ENCODE measurements around the gene PNKD. TPM values are rescaled to one million over a fixed set of nuclear protein-coding genes. Genes with fewer than 3 reads are reported as not detected.

Gene PNKD
- total RNA-seq, 4 donors from 2014 or later, result 33.4 to 66.4 (median 49.4) TPM

GRCh38 chr2:218256612-218257350, 13.5 kb upstream of the PNKD start:
- WGBS, result 96% methylated on average over 13 of the region's 13 CpGs
- no peak for TF ChIP-seq POLR2A (IDR thresholded peaks at IDR 0.05)
- TF ChIP-seq CTCF (IDR thresholded peaks at IDR 0.05), result no peak
- no peak for TF ChIP-seq EP300 (IDR thresholded peaks at IDR 0.05)
- TF ChIP-seq POLR2AphosphoS5 (IDR thresholded peaks at IDR 0.05), result no peak
- DNase-seq (ENCODE audit: low spot score in 2 of 2), result peak; percentile 29 to 34
- Histone ChIP-seq H3K27me3 (no peaks in the 10 kb centered on the region), H3K27ac (no peak overlapping the region), H3K9me3 (no peaks in the 10 kb centered on the region), H3K4me1 (peaks cover 34% of the 10 kb centered on the region), H3K36me3 (peaks cover 49% of the 10 kb centered on the region), H3K4me3 (no peak overlapping the region)

GRCh38 chr2:218257390-218257981, 12.8 kb upstream of the PNKD start:
- peak; percentile 63 to 64 for DNase-seq (ENCODE audit: low spot score in 2 of 2)
- Histone ChIP-seq H3K36me3 (peaks cover 42% of the 10 kb centered on the region), H3K4me3 (no peak overlapping the region), H3K4me1 (peaks cover 37% of the 10 kb centered on the region), H3K27me3 (no peaks in the 10 kb centered on the region), H3K9me3 (no peaks in the 10 kb centered on the region), H3K27ac (no peak overlapping the region)
- peak; percentile 13 to 38 for TF ChIP-seq CTCF (IDR thresholded peaks at IDR 0.05)
- TF ChIP-seq POLR2AphosphoS5 (IDR thresholded peaks at IDR 0.05), result no peak
- TF ChIP-seq POLR2A (IDR thresholded peaks at IDR 0.05), result no peak
- WGBS, result 44% methylated on average over 8 of the region's 8 CpGs

- 48% methylated on average over 15 of the region's 15 CpGs for WGBS
- peak overlapping the region; percentile 69 for H3K27ac ChIP-seq
- DNase-seq (ENCODE audit: low spot score in 2 of 2), result peak in 1 of 2 donors; percentile 84
- no peaks in the 10 kb centered on the region for H3K27me3 ChIP-seq
- peaks cover 44% of the 10 kb centered on the region for H3K4me1 ChIP-seq
- TF ChIP-seq EP300 (IDR thresholded peaks at IDR 0.05) (no peak), POLR2AphosphoS5 (IDR thresholded peaks at IDR 0.05) (no peak), POLR2A (IDR thresholded peaks at IDR 0.05) (no peak), CTCF (IDR thresholded peaks at IDR 0.05) (no peak)
- H3K9me3 ChIP-seq, result no peaks in the 10 kb centered on the region
- H3K36me3 ChIP-seq, result peaks cover 40% of the 10 kb centered on the region
- H3K4me3 ChIP-seq, result peak overlapping the region; percentile 4
These were observed 11.0 kb upstream of the PNKD start for GRCh38 chr2:218259099-218259961.

GRCh38 chr2:218260166-218260565, 10.2 kb upstream of the PNKD start:
- H3K4me1 ChIP-seq, result peaks cover 44% of the 10 kb centered on the region
- peak overlapping the region; percentile 69 for H3K27ac ChIP-seq
- WGBS, result 93% methylated on average over 5 of the region's 5 CpGs

More at GRCh38 chr2:218260166-218260565, 10.2 kb upstream of the PNKD start:
- peak in 1 of 2 donors; percentile 25 for DNase-seq (ENCODE audit: low spot score in 2 of 2)
- H3K36me3 ChIP-seq, result peaks cover 40% of the 10 kb centered on the region
- TF ChIP-seq CTCF (IDR thresholded peaks at IDR 0.05), result no peak
- no peak for TF ChIP-seq EP300 (IDR thresholded peaks at IDR 0.05)
- TF ChIP-seq POLR2AphosphoS5 (IDR thresholded peaks at IDR 0.05), result no peak
- no peak for TF ChIP-seq POLR2A (IDR thresholded peaks at IDR 0.05)
- no peak overlapping the region for H3K4me3 ChIP-seq
- H3K9me3 ChIP-seq, result no peaks in the 10 kb centered on the region
- H3K27me3 ChIP-seq, result no peaks in the 10 kb centered on the region

Data from suprapubic skin (tissue), 4 donors.